PC-3 (cell line): ENCODE results near the gene PEX14. TPM values are rescaled to one million over a fixed set of nuclear protein-coding genes. Genes with fewer than 3 reads are reported as not detected.

Experiments
- ATAC-seq: fragments of 200-7000 bp; cut with Tn5 transposase; 2 replicates; pipeline ENCODE4 v1.9.1; 2020; ENCODE audit warnings: mild to moderate bottlenecking, moderate library complexity
- BruUV-seq: library from RNA; stranded (reverse); fragments of 400-500 nt; replicated peaks from 2 replicates; lab custom pipeline; 2021; lab: Mats Ljungman, UMichigan
- CTCF ChIA-PET: fragments of 300-600 bp; sonication (Branson Sonifier 250); formaldehyde crosslinking; loops from one replicate; lab custom pipeline; 2022; ENCODE audit warnings: antibody characterized with exemption; lab: Charles Lee
- POLR2A ChIA-PET: fragments of 300-600 bp; sonication (Branson Sonifier 250); formaldehyde crosslinking; loops from one replicate; lab custom pipeline; 2022; ENCODE audit warnings: antibody characterized with exemption; ENCODE audit not compliant: unreplicated experiment; lab: Charles Lee
- DNase-seq: peaks from one replicate; pipeline ENCODE4 v3.0.0-alpha.2; 2015
- H2AFZ ChIP-seq: fragments of 300-600 bp; sonication (generic); 2 replicates; pipeline ENCODE4 v1.6.0; 2016; ENCODE audit warnings: antibody characterized with exemption, low read length
- H3F3A ChIP-seq: fragments of 300-600 bp; sonication (generic); one replicate; pipeline ENCODE4 v1.6.0; 2017; ENCODE audit warnings: antibody characterized with exemption, low read length, control low read depth, mild to moderate bottlenecking; ENCODE audit not compliant: unreplicated experiment
- H3K27ac ChIP-seq: fragments of 300-600 bp; sonication (generic); 2 replicates; pipeline ENCODE4 v1.5.1; 2016; ENCODE audit warnings: mild to moderate bottlenecking, low read length
- H3K27me3 ChIP-seq: fragments of 300-600 bp; sonication (generic); 2 replicates; pipeline ENCODE4 v1.6.1; 2016; ENCODE audit warnings: low read length, mixed read lengths
- H3K36me3 ChIP-seq: fragments of 300-600 bp; sonication (generic); 2 replicates; pipeline ENCODE4 v1.6.1; 2016; ENCODE audit warnings: low read depth, mixed run types, low read length, mixed read lengths
- H3K4me1 ChIP-seq: fragments of 300-600 bp; sonication (generic); 2 replicates; pipeline ENCODE4 v1.5.1; 2016; ENCODE audit warnings: low read length; ENCODE audit not compliant: insufficient read depth
- H3K4me2 ChIP-seq: fragments of 300-600 bp; sonication (generic); 2 replicates; pipeline ENCODE4 v1.6.0; 2016; ENCODE audit warnings: low read length
- H3K4me3 ChIP-seq: fragments of 300-600 bp; sonication (generic); 2 replicates; pipeline ENCODE4 v1.5.1; 2016; ENCODE audit warnings: mild to moderate bottlenecking, low read length, mixed read lengths
- H3K79me2 ChIP-seq: fragments of 300-600 bp; sonication (generic); 2 replicates; pipeline ENCODE4 v1.6.1; 2017; ENCODE audit warnings: low read length, mixed read lengths
- H3K9ac ChIP-seq: fragments of 300-600 bp; sonication (generic); 2 replicates; pipeline ENCODE4 v1.6.0; 2016; ENCODE audit warnings: mild to moderate bottlenecking, low read length
- H3K9me2 ChIP-seq: fragments of 300-600 bp; sonication (generic); replicated peaks from 2 replicates; pipeline ENCODE4 v1.6.1; 2016; ENCODE audit warnings: mixed run types, low read length, mixed read lengths
- H3K9me3 ChIP-seq: fragments of 300-600 bp; sonication (generic); 2 replicates; pipeline ENCODE4 v1.6.1; 2016; ENCODE audit warnings: low read length, mixed read lengths
- H4K20me1 ChIP-seq: fragments of 300-600 bp; sonication (generic); 2 replicates; pipeline ENCODE4 v1.6.1; 2016; ENCODE audit warnings: low read length, mixed read lengths
- EZH2 ChIP-seq: fragments of 300-600 bp; sonication (generic); IDR thresholded peaks from one replicate; pipeline ENCODE4 v1.6.1; 2017; ENCODE audit warnings: antibody characterized with exemption, mild to moderate bottlenecking, low read length; ENCODE audit not compliant: unreplicated experiment
- EZH2phosphoT487 ChIP-seq: fragments of 300-600 bp; sonication (generic); IDR thresholded peaks from 2 replicates; pipeline ENCODE4 v1.6.1; 2018; ENCODE audit warnings: mild to moderate bottlenecking, antibody characterized with exemption, low read length, borderline replicate concordance
- intact Hi-C: fragments of 100-400 bp; cut with micrococcal nuclease; formaldehyde crosslinking; loops from 2 replicates; pipeline ENCODE4 v1.9.0; 2023
- total RNA-seq: library from RNA; depleted of rRNA; stranded (reverse); fragments of >200 nt; gene quantifications from 2 replicates; pipeline ENCODE4 v1.2.3, GENCODE V29; 2014
- TF ChIP-seq, protein P1 (sequence below): fragments of 300-600 bp; sonication (generic); conservative IDR thresholded peaks from 2 replicates; pipeline ENCODE4 v1.5.1; 2017; ENCODE audit warnings: antibody characterized with exemption, low read depth, mild to moderate bottlenecking, low read length

Gene PEX14
- total RNA-seq, 1 experiment from 2014 or later = 24.9 TPM

- Histone ChIP-seq H3K27ac (no peak overlapping the region), H3K9me3 (no peaks in the 10 kb centered on the region), H3K36me3 (no peaks in the 10 kb centered on the region; the same call in 1 of the 2 replicates), H3K4me1 (no peaks in the 10 kb centered on the region), H3F3A (no peaks in the 10 kb centered on the region), H3K27me3 (no peaks in the 10 kb centered on the region), H3K79me2 (peaks cover 94% of the 10 kb centered on the region), H2AFZ (no peak overlapping the region), H3K9ac (no peak overlapping the region), H4K20me1 (peaks cover 7% of the 10 kb centered on the region; the same call in 1 of the 2 replicates), H3K4me3 (no peak overlapping the region), H3K9me2 (no peaks in the 10 kb centered on the region), H3K4me2 (no peak overlapping the region)
- ATAC-seq (no peak), DNase-seq (no peak)
- ChIA-PET POLR2A (no interaction called here), CTCF (no interaction called here)
- no TSS peak for BruUV-seq
- intact Hi-C loops = no loop called here
- no peak for TF ChIP-seq EZH2
- TF ChIP-seq EZH2phosphoT487 = no peak
- TF ChIP-seq, protein P1, sequence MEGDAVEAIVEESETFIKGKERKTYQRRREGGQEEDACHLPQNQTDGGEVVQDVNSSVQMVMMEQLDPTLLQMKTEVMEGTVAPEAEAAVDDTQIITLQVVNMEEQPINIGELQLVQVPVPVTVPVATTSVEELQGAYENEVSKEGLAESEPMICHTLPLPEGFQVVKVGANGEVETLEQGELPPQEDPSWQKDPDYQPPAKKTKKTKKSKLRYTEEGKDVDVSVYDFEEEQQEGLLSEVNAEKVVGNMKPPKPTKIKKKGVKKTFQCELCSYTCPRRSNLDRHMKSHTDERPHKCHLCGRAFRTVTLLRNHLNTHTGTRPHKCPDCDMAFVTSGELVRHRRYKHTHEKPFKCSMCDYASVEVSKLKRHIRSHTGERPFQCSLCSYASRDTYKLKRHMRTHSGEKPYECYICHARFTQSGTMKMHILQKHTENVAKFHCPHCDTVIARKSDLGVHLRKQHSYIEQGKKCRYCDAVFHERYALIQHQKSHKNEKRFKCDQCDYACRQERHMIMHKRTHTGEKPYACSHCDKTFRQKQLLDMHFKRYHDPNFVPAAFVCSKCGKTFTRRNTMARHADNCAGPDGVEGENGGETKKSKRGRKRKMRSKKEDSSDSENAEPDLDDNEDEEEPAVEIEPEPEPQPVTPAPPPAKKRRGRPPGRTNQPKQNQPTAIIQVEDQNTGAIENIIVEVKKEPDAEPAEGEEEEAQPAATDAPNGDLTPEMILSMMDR = no peak
Measured at GRCh38 chr1:10489291-10490055, 14.7 kb downstream of the PEX14 start.

- Histone ChIP-seq H3K4me3 (no peak overlapping the region), H3K4me1 (peaks cover 4% of the 10 kb centered on the region; the same call in 1 of the 2 replicates), H3K36me3 (peaks cover 3% of the 10 kb centered on the region; the same call in 1 of the 2 replicates), H3K9me3 (no peaks in the 10 kb centered on the region), H3K4me2 (no peak overlapping the region), H2AFZ (no peak overlapping the region), H3K27ac (no peak overlapping the region), H3K79me2 (peaks cover 93% of the 10 kb centered on the region), H3F3A (no peaks in the 10 kb centered on the region), H3K9me2 (no peaks in the 10 kb centered on the region), H3K9ac (no peak overlapping the region), H3K27me3 (no peaks in the 10 kb centered on the region), H4K20me1 (peaks cover 7% of the 10 kb centered on the region; the same call in 1 of the 2 replicates)
- CTCF ChIA-PET = no interaction called here
- no peak for DNase-seq
- TF ChIP-seq EZH2phosphoT487 = no peak
- TF ChIP-seq EZH2 = no peak
- TF ChIP-seq, protein P1 = no peak
- no TSS peak for BruUV-seq
- intact Hi-C loops = no loop called here
- POLR2A ChIA-PET = no interaction called here
- ATAC-seq = no peak
Measured at GRCh38 chr1:10490286-10490970, 15.7 kb downstream of the PEX14 start.
